Measurements from ENCODE around the gene S1PR1.

S1PR1 gene

GRCh38 chr1:101233495-101233894, 3.3 kb upstream of the S1PR1 start:
- TF ChIP-seq FOXP2 (optimal IDR thresholded peaks at IDR 0.05; ENCODE audit: borderline replicate concordance, extremely low read depth, extremely low read length, insufficient read depth) (no peak), POLR2AphosphoS5 (IDR thresholded peaks at IDR 0.05; ENCODE audit: low read depth, low read length) (no peak), TAF1 (IDR thresholded peaks at IDR 0.05; ENCODE audit: borderline replicate concordance, insufficient read depth, low read length) (no peak), SIN3A (IDR thresholded peaks at IDR 0.05; ENCODE audit: borderline replicate concordance, insufficient read depth, low read length) (no peak), REST (IDR thresholded peaks at IDR 0.05; ENCODE audit: insufficient read depth in 1 of 2, low read depth in 2 of 2, low read length in 2 of 2) (no peak)

GRCh38 chr1:101235216-101235695, 1.6 kb upstream of the S1PR1 start:
- TF ChIP-seq FOXP2 (optimal IDR thresholded peaks at IDR 0.05; ENCODE audit: borderline replicate concordance, extremely low read depth, extremely low read length, insufficient read depth): no peak
- no peak for TF ChIP-seq POLR2AphosphoS5 (IDR thresholded peaks at IDR 0.05; ENCODE audit: low read depth, low read length)
- TF ChIP-seq TAF1 (IDR thresholded peaks at IDR 0.05; ENCODE audit: borderline replicate concordance, insufficient read depth, low read length): no peak
- TF ChIP-seq SIN3A (IDR thresholded peaks at IDR 0.05; ENCODE audit: borderline replicate concordance, insufficient read depth, low read length): no peak
- no peak for TF ChIP-seq REST (IDR thresholded peaks at IDR 0.05; ENCODE audit: insufficient read depth in 1 of 2, low read depth in 2 of 2, low read length in 2 of 2)

GRCh38 chr1:101235696-101236515, 913 bp upstream of the S1PR1 start:
- TF ChIP-seq SIN3A (IDR thresholded peaks at IDR 0.05; ENCODE audit: borderline replicate concordance, insufficient read depth, low read length) (no peak), POLR2AphosphoS5 (IDR thresholded peaks at IDR 0.05; ENCODE audit: low read depth, low read length) (no peak), REST (IDR thresholded peaks at IDR 0.05; ENCODE audit: insufficient read depth in 1 of 2, low read depth in 2 of 2, low read length in 2 of 2) (no peak), FOXP2 (optimal IDR thresholded peaks at IDR 0.05; ENCODE audit: borderline replicate concordance, extremely low read depth, extremely low read length, insufficient read depth) (no peak), TAF1 (IDR thresholded peaks at IDR 0.05; ENCODE audit: borderline replicate concordance, insufficient read depth, low read length) (no peak)

- TF ChIP-seq FOXP2 (optimal IDR thresholded peaks at IDR 0.05; ENCODE audit: borderline replicate concordance, extremely low read depth, extremely low read length, insufficient read depth) (no peak), REST (IDR thresholded peaks at IDR 0.05; ENCODE audit: insufficient read depth in 1 of 2, low read depth in 2 of 2, low read length in 2 of 2) (no peak), POLR2AphosphoS5 (IDR thresholded peaks at IDR 0.05; ENCODE audit: low read depth, low read length) (no peak), TAF1 (IDR thresholded peaks at IDR 0.05; ENCODE audit: borderline replicate concordance, insufficient read depth, low read length) (no peak)
Observed at GRCh38 chr1:101237229-101237837, 514 bp downstream of the S1PR1 start.
